H1 (cell line): ENCODE measurements around the gene KRTCAP2. TPM values are rescaled to one million over a fixed set of nuclear protein-coding genes. Genes with fewer than 3 reads are reported as not detected.

Source experiments
- CBX5 ChIP-seq: fragments of 300-800, 300-1000 bp; sonication (generic); IDR thresholded peaks from 2 replicates; pipeline ENCODE4 v1.7.1; 2016; ENCODE audit warnings: antibody characterized with exemption, low read length, low read depth
- FOSL1 ChIP-seq: IDR thresholded peaks from 2 replicates; pipeline ENCODE4 v1.6.1; 2011; ENCODE audit warnings: mild to moderate bottlenecking, low read depth, low read length, moderate library complexity; ENCODE audit not compliant: insufficient read depth
- NRF1 ChIP-seq: IDR thresholded peaks from 2 replicates; pipeline ENCODE4 v1.6.1; 2011; ENCODE audit warnings: mild to moderate bottlenecking, low read depth, low read length, improper control_type of control experiment
- RFX5 ChIP-seq: IDR thresholded peaks from 2 replicates; pipeline ENCODE4 v1.6.1; 2011; ENCODE audit warnings: low read depth, low read length, improper control_type of control experiment, borderline replicate concordance
- SIN3A ChIP-seq, 2 experiments: IDR thresholded peaks in 1 of 2; conservative IDR thresholded peaks in 1 of 2; 2 replicates each; pipeline ENCODE4 v1.6.1; 2011 to 2012; ENCODE audit warnings: low read length in 2 of 2, improper control_type of control experiment in 1 of 2, low read depth in 1 of 2, mild to moderate bottlenecking in 1 of 2
- polyA plus RNA-seq, 7 experiments: library from polyadenylated mRNA; depleted of rRNA in 3 of 7; stranded (reverse) in 5 of 7; unstranded in 2 of 7; fragments of >200 nt in 5 of 7; fragments of 200-250 nt in 2 of 7; gene quantifications; 1 replicate in 5 of 7; 2 replicates in 1 of 7; 4 replicates in 1 of 7; pipeline versions ENCODE4 v1.2.1 to v1.2.3, GENCODE V29; 2011 to 2013; ENCODE audit warnings: missing spikeins in 2 of 7, mixed read lengths in 2 of 7
- total RNA-seq: library from RNA; stranded (reverse); fragmentation: NEBNext Ultra II Directional; extraction: Animal tissue kit (Norgen Biotek cat#: 25700); gene quantifications from 2 replicates; pipeline ENCODE4 v1.2.1, GENCODE V29; 2021

KRTCAP2 gene
- total and polyA plus RNA-seq, 2 of the 8 experiments (the other 6 are each of a cell fraction or from before 2014, with no cell fraction given) = 146 to 317 TPM

DNA sequence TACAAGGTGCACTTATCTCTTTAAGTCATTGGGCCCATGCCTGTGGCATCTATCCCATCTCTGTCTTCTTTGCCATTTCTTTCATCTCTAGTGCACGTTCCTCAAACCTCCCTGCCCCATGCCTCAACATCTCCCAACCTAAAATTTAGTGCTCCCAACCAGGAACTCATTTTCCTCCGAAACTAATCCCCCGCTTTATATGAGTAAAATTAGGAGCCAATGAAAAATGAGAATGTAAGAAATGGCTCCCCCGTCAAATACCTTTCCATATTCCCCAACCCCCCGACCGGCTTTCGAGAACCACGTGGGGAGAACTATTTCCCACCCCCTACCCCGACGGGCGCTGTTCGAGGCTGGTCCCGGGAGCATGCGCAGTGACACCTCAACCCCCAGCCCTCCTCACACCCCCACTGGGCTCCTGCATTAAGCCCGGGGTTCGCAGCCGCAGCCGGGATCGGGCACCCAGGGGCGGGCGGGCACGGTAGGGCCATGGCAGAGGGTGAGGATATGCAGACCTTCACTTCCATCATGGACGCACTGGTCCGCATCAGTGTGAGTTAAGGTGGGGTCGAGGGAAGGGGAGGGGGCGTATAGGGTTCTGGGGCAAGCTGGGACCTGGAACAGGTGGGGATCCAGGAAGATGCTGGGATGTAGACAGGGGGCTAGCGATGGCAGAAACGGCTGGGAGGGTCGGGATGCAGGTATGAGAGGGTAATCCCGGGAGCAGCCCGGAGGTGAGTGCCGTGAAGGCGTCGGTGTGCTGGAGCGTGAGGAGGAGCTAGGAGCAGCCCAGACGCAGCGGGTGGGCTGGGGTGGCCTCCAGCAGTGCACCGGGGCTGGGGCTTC is 597 bp upstream of the KRTCAP2 start, which contains the start of gene TRIM46 (continued):
- TF ChIP-seq SIN3A (conservative IDR thresholded peaks at IDR 0.05 in 1 of 2, IDR thresholded peaks at IDR 0.05 in 1 of 2; ENCODE audit: low read depth in 1 of 2, low read length in 2 of 2) = peak in 1 of 2 experiments; percentile 9; a peak in 2 of 4 replicates
- TF ChIP-seq CBX5 = no peak
- no peak for TF ChIP-seq FOSL1
- TF ChIP-seq NRF1 = peak; percentile 70
- no peak for TF ChIP-seq RFX5
